ENCODE measurements around the gene C10orf67.

C10orf67 gene

GRCh38 chr10:23203369-23204325, 140.9 kb downstream of the C10orf67 start:
- H3K4me3 ChIP-seq (ENCODE audit: control insufficient read depth, low read depth, low read length), result no peak overlapping the region

GRCh38 chr10:23202779-23203178, 141.8 kb downstream of the C10orf67 start:
- no peak overlapping the region for H3K4me3 ChIP-seq (ENCODE audit: control insufficient read depth, low read depth, low read length)
- TF ChIP-seq CTCF (IDR thresholded peaks at IDR 0.05; ENCODE audit: control insufficient read depth, insufficient read depth, low read depth, low read length, missing control alignments), result no peak

More at GRCh38 chr10:23203369-23204325, 140.9 kb downstream of the C10orf67 start:
- no peak for DNase-seq (ENCODE audit: low read depth)
- no peak for TF ChIP-seq CTCF (IDR thresholded peaks at IDR 0.05; ENCODE audit: control insufficient read depth, insufficient read depth, low read depth, low read length, missing control alignments)

GRCh38 chr10:23201837-23202236, 142.8 kb downstream of the C10orf67 start:
- no peak for TF ChIP-seq CTCF (IDR thresholded peaks at IDR 0.05; ENCODE audit: control insufficient read depth, insufficient read depth, low read depth, low read length, missing control alignments)
- no peak for DNase-seq (ENCODE audit: low read depth)
- no peak overlapping the region for H3K4me3 ChIP-seq (ENCODE audit: control insufficient read depth, low read depth, low read length)

More at GRCh38 chr10:23202779-23203178, 141.8 kb downstream of the C10orf67 start:
- DNase-seq (ENCODE audit: low read depth), result no peak

GRCh38 chr10:23200997-23201652, 143.5 kb downstream of the C10orf67 start:
- DNase-seq (ENCODE audit: low read depth), result no peak
- no peak for TF ChIP-seq CTCF (IDR thresholded peaks at IDR 0.05; ENCODE audit: control insufficient read depth, insufficient read depth, low read depth, low read length, missing control alignments)
- H3K4me3 ChIP-seq (ENCODE audit: control insufficient read depth, low read depth, low read length), result no peak overlapping the region

GRCh38 chr10:23200586-23200985, 144.0 kb downstream of the C10orf67 start:
- no peak for TF ChIP-seq CTCF (IDR thresholded peaks at IDR 0.05; ENCODE audit: control insufficient read depth, insufficient read depth, low read depth, low read length, missing control alignments)
- DNase-seq (ENCODE audit: low read depth), result no peak
- H3K4me3 ChIP-seq (ENCODE audit: control insufficient read depth, low read depth, low read length), result no peak overlapping the region

- no peak for TF ChIP-seq CTCF (IDR thresholded peaks at IDR 0.05; ENCODE audit: control insufficient read depth, insufficient read depth, low read depth, low read length, missing control alignments)
- no peak for DNase-seq (ENCODE audit: low read depth)
- H3K4me3 ChIP-seq (ENCODE audit: control insufficient read depth, low read depth, low read length), result no peak overlapping the region
Measured at GRCh38 chr10:23199768-23200511, 144.7 kb downstream of the C10orf67 start.
